GM19395 (cell line): ENCODE results near the gene NAV2.

ENCODE experiments used
- ATAC-seq: cut with Tn5 transposase; IDR thresholded peaks from one replicate; pipeline ENCODE4 v1.9.1; 2021; ENCODE audit warnings: mild to moderate bottlenecking, moderate library complexity; ENCODE audit not compliant: unreplicated experiment

The NAV2 gene

DNA sequence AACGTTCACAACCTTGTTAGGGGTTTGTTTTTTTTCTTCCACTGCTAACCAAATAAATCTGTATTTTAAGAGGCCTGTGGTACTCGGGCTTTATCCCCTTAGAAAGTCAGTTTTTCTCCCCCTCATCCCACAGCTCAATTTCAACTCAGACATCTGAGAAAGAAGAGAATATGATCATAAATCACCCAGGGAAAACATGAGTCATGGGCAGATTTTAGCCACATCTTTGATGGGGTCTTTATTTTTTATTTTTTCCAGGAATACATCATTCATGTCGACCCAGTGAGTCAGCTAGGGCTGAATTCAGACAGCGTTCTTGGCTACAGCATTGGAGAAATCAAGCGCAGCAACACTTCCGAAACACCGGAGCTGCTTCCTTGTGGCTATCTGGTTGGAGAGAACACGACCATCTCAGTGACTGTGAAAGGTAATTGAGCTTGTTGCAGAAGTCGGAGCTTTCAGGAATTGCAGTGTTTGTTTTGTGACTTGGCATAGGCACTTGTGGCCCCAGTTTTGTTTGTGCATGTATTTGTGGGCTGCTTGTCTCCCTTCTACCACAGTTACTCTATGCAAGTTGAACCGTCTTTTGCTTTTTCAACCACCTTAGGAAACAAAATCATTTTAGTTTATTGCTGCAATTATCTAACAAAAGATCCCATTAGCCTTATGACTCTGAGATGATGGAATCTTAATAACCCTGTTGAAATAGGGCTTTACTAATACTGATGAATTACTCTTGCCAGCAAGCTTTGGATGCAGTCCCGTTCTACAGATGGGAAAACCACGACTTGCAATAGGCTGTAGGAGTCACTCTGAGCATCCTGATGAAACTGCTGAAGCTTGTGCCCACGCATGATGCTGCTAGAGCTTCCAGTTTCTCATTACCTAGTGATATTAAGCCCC lies 384.9 kb downstream of the NAV2 start:
- no peak for ATAC-seq

DNA sequence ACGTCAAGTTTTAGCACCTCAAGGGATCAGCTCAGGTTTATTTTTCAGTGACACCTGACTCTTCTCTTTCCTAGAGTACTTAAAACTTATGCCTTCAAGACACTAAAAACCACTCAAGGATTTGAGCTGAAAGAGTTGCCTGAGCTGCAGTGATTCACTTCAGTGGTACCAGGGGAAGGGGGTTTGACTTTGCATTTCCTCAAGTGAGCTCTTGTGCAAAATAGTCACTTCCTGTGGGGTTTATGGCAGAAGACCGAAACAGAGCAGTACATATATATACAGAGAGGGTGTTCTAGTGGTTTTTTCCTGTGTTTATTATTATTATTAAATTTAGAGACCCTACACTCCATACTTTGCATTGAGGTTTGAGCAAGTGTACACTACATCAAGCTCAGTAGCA lies 386.9 kb downstream of the NAV2 start:
- no peak for ATAC-seq

DNA sequence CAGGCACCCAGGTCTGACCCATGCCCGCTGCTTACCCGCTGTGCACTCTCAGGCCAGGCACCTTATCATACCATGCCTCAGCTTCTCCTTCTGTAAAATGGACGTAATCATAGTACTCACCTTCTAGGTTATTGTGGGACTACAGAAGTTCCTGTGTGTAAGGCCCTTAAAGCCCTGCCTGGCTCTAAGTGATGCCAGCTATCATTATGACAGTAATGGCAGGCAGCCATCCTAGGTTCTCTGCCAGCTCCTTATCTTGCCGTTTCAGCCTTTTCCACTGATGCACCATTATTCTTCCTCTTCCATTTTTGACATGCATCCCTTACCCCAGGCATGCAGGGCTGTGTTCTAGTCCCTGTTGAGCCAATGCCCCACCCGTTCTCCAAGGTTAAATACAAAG lies 389.8 kb downstream of the NAV2 start:
- no peak for ATAC-seq

DNA sequence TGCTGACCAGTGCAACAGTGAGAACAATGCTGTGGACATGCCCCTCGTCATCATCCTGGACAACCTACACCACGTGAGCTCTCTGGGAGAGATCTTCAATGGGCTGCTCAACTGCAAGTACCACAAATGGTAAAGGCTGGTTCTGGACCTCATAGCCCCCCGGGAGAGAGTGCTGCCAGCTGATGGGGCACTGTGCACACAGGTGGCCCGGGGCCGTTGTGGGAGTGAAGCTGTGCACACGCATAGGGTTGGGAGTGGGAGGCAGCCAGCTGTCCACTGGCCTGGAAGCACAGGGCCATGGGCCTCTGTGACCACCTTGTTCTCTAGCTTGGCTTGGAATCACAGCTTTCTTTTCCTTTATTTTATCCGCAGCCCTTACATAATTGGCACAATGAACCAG lies 390.6 kb downstream of the NAV2 start:
- no peak for ATAC-seq

DNA sequence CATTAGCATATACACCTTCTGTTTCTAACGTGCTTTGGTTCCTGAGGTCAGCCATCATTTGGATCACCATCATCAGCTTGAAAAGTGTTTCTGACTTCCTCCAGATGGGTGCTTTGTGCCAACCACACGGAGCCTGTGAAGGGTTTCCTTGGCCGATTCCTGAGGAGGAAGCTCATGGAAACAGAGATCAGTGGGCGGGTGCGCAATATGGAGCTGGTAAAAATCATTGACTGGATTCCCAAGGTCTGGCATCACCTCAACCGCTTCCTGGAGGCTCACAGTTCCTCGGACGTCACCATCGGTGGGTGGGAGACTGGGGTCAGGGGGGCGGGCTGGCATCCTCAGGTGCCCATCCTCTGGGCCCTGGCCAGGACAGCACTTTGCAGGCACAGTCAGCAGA lies 392.8 kb downstream of the NAV2 start:
- ATAC-seq = no peak

DNA sequence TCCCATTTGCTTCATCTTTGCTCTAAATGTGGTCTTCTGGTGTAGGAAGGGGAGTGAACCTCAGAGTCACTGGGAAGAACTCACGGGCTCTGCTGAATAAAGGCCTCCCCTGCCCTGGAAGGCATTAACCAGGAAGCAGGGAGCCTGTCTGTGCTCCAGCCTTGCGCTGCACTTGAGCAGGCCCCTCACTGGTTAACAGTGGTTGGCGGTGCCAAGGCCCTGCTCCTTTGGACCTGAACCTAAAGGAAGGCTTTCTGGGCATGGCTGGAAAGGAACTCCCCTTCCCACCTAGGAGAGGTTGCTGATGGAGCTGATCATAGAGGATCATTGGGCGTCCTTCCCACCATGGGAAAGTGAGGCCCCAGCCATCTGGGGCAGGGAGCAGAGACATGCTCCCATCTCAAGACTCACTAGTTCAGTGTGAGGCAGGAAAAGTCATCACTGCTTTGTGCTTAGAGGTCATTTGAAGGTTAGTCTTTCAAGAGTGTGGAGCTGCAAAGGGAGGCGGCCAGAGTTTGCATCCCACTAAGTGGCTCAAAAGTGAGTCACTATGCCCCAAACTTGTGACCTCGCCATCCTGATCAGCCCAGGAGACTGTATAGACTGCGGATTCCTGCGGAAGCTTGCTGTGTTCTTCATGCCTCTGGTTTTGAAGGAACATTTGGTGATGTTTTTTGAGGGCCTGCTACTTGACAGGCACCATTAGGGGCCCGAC lies 397.3 kb downstream of the NAV2 start:
- ATAC-seq = no peak

DNA sequence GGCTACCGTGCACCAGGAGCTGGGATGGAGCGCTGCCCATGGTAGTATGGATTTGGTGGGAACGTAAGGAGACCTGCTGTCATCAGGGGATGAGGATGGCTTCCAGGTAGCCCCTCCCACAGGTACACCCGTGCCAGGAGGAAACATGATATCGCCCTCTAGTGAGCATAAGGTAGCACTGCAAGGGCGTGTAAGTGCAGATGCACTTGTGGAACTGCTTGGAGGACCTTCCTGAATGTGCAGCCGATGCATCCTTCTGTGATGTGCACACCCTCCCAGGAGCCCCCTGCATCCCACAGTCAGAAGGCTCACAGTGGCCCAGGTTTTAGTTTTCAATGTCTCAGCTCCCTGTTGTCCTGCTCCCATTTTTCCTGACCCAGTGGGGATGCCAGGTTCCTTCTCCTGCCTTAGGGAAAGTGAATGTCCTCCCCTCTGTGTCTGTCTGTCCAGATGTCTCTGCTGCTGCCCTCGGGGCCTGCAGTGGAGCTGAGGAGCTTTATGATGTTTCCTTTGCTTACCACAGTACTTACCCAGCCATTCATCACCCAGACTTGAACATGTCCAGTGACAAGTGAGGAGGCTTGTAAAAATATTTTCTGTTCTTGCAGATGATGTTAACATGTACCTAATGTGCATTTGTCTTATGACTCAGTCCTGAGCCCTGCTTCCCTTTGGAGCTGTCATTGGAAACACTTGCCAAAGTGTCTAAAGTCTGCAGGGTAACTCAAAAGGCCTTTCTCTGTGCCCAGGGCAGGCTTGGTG lies 398.5 kb downstream of the NAV2 start:
- peak; percentile 85 for ATAC-seq

DNA sequence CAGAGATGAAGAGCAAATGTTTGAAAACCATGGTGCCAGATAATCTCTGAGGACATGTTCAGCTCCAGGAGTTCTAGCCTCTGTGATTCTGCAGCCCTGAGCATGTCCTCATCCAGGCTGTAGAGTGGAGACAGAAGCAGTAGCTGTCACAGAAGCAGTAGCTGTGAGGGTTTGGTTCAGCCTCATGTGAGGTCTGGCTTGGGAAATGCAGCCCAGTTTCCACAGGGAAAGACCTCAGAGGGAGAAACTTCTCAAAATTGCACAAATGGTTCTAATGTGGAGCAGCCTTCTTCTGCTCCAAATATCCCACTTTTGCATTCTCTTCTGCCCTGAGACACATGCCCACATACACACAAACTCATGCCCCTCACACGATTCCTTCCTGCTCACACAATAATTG lies 399.2 kb downstream of the NAV2 start:
- ATAC-seq = no peak

DNA sequence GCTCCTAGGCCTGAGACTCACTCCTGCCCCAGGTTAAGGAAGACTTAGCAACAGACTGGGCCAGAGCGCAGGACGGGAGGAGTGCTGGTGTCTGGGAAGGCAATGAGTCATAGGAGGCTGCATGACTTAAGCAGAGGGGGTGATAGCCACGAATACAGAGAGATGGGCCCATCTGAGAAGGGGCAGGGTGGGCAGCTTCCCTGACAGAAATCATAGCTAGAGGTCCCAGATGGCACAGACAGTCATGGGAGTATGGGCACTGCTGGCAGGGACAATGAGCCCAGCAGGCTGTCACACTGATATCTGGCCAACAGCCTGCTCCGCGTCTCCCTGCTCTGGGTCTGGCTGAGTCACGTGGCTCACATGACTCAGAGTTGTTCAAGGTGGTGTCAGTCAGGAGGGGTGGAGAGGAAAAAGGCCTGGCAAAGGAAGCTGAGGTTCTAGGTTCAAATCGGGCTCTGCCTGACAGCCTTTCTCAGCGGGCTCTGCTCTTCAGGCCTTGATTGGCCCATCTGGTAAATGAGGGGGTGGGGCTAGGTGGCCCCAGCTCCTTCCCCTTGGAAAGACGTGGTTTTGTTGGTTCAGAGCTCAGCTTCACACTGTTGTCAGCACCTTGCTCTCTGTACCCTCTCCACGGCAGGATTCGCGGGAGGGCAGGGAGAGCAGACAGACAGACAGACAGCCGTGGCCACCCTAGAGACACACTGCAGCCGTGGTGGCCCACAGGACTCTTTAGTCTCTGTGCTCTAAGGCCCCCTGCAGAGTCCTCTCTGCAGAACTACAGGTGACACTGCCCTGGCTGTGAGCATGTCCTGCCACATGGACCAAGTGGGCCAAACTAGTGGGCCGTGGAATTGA lies 399.9 kb downstream of the NAV2 start:
- ATAC-seq = no peak

DNA sequence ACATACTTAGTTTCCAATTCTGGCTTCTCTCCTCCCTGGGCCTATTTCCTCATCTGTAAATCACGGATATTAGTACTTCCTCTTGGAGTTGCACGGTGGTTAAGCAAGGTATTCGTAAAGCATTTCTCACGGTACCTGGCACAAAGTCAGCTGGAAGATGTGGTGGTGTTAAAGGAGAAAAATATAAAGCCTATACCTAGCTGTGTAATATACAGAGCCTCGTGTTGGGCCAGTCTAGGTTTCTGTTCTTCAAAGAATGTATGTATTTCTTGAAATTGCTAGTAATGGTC lies 400.5 kb downstream of the NAV2 start:
- no peak for ATAC-seq

DNA sequence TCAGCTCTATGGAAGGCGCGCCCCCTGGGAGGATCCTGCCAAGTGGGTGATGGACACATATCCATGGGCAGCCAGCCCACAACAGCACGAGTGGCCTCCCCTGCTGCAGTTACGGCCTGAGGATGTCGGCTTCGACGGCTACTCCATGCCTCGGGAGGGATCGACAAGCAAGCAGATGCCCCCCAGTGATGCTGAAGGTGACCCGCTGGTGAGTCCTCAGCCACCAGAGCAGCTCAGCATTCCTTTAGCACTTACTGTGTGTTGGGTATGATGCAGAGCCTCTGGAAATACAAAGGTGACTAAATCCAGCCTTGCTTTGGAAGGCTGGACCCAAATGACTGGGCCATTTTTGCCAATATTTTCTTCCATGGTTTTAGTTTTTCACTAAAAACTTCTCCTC lies 402.0 kb downstream of the NAV2 start:
- ATAC-seq = no peak

DNA sequence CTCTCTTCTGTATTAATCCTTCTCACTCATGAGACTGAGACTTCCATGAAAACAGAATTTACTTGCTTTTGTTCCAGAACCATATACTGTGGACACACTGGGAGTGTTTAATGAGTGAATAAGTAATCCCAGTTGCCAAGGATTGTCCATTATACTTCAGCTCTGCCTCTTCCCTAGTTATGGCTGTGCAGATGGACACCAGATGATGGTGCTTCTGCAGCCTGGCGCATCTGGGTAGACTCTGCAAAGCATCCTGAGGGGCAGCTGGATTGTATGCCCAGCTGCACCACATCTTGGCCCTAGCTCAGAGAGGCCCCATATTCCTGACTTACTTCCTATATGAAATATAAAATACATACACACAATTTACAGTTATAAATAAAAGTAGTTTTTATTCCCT lies 404.2 kb downstream of the NAV2 start:
- no peak for ATAC-seq

DNA sequence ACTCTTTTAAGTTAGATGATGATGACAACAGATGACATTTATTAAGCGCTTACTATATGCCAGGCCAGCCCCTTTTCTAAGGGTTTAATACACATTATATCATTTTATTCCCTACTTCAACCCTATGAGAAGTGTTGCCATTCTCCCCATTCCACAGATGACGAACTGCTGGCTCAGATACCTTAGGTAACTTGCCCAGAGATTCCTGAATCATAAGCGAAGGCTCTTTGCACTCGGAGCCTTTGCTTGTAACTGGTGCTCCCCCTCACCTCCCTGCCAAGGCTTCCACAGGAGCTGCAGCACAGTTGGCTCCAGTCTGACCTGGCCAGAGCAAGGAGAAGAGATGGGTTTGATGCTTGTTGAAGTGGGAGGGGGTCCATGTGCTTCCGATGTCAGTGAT lies 404.7 kb downstream of the NAV2 start:
- ATAC-seq = no peak

DNA sequence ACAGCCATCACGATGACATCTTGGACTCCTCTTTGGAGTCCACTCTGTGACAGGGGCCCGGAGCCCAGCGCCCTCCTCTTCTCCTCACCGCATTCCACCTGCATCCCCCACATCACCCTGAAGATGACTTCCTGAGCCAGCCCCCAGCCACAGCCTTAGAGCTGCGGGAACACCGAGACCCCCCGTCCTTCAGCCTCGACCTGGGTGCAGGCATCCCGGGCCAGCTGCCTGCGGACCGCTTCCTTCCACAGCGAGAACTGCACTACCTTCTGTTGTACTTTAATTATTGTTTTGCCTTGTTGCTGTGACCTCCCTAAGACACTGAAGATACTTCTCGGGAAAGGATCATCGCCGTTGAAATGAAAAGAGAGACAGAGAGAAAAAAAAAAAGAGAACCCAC lies 405.6 kb downstream of the NAV2 start:
- no peak for ATAC-seq

DNA sequence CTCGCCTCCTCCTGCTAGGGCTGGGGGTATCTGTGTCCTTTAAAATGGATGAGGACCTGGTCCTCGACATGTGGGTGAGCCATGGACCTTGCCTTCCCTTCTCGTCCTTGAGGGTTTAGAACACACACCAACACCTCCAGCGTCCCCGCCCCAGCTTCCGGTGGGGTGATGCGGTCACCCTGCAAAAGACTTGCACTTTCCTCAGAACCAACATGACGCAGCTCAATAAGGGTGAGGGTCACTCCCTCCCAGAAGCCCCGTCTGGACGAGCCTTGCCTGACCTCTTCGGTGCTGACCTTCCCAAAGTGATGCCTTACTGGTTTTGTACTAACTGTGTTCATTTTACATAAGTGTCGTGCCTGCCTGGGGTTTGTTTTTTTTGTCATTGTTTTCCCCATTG lies 406.7 kb downstream of the NAV2 start:
- no peak for ATAC-seq

DNA sequence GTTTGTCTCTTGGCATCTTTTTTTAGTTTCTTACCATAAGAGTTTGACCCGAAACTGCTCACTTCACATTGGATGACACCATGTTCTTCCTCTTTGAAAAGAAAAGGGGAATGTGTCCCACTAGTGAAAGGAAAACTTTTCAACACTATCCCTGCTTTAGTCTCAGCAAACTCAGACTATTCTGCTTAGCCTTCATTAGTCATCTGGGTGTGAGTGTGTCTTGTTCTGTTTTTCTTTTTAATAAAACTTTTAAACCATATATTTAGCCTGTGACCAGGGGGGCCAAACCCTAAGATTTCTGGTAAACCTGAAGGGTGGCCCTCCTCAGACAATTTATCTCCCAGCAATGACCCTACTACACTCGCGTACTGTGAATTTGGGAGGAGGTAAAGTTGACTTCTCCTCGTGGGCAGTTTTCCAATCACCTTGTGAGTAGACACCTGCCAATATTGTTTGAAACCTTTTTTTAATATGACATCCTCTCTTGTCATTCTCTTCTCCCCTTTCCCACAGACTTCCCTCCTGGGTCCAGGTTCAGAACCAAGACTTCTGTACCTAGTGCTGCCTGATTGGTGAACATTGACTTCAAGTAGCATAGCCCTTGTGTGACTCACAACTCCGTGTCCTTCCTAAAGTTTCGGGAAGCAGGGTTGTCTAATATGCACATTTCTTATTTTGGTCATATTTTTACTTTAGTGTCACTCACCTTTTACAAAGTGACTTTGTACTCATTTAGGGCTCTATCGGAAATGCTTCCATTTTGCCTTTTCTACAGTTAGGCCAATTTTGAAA lies 407.7 kb downstream of the NAV2 start:
- no peak for ATAC-seq

DNA sequence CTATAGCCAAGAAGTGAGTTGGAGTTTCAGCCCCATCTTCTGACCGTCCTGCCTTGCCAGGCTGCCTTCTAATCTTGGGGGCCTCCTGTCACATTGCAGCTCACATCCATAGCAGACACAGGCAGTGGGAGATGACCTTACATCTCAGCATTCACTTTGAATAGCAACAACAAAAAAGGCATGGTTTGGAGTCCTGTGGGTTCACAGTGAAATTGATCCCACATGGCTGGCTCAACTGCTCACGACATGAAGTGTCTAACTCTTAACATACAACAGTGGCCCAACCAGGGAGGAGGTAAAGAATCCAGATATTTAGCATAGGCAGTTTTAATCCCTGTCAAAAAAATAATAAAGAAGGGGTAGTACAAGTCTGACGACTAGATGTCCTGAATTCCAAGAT lies 409.5 kb downstream of the NAV2 start:
- no peak for ATAC-seq

DNA sequence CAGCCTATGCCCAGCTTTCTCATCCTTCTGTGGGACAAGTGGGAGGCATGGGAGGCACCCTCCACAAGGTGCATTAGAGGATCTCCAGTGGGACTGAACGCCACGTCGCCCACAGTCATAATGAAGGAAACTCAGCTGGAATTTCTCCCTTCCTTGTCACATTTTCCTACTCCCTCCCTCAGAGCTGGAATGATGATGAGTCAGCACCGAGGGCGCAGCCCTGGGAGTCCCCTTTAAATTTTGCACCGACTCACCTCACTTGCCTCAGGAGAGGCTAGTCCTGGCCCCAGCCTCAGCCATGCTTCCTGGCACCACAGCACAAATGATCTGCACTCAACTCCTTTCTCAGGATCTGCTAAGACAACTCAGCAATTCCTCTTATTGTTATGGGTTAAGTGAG lies 413.3 kb downstream of the NAV2 start:
- ATAC-seq = no peak

DNA sequence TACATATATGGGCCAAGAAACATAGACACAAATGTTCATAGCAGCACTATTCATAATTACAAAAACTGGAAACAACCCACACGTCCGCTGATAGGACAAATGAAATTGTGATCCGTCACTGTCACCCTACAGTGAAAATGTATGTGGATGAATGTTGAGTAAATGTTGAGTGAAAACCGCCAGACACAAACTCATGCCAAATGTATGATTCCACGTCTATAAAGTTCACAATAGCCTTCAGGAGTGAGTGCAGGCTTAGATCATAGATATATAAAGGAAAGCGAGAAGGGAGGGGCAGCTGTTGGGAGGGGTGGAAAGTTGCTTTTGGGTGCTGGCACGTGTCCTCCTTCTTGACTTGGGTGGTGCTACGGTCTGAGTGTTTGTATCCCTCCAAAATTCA lies 414.1 kb downstream of the NAV2 start:
- ATAC-seq = no peak
